Effector CD8-positive, alpha-beta T cell (primary cell): Measurements from ENCODE around the gene MSI2.

Experiments used
- DNase-seq: peaks from one replicate; lab custom pipeline; 2025; lab: John Stamatoyannopoulos, UW

MSI2 gene

DNA sequence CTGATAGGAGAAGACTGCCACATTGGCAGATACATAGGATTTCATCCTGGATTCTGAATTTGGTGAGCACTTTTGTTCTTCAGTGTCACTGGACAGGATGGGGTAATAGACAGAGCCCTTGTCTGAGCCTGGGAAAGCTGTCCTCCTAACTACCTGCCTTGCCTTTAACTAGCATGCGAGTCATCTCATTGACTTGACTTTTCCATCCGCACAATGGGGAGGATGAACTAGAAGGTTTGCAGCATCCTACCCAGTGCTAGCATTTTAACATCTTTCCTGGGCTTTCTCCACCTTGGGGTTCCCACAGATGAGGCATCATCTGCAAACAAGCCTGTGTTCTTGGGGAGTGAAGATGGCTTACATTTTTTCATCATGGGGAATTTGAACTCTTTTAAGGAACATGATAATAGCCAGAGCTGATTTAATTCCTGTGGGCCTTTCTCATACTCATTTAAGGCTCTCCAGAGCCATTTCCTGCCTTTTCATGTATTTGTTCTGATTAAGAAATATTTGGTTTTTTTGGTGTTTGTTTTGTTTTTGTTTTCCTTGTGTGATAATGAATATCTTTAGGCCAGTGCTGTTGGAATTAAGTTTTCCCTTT lies 139.5 kb downstream of the MSI2 start:
- no peak for DNase-seq

DNA sequence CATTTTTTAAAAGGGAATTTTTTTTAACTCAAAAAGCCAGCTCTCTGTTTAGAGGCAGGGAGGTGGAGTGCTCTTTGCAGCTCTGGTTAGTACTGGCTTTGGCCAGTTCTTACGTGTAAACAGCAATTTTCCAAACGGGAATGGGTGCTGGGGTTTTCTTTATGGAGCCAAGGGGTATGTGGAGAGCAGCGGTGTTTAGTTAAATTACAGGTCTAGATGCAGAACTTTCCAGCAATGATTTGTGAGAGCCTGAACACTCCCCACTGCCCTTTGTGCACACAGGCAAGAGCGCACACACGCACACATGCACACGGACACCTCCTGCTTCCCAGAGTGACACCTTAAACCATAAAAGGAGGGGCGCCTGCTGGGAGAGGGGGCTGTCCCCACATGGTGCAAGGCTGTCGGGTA lies 140.2 kb downstream of the MSI2 start:
- no peak for DNase-seq

DNA sequence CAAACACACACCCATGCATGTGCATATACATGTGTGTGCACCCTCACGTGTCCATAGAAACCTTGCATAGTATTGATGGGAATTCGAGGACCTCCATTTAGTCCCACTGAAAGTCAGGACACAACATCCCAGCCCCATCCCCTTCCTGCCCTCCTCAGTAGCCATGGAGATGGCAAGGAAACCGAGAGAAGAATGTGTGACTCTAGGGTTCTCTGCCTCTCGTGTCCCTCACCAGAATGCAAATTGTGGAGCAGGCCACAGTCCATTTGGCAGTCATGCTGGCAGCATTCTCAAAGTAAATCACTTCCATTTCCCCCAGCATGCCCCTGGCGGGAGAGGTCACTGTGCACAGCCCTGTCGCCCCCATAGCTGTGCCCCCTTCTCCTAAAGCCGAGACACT lies 141.1 kb downstream of the MSI2 start:
- DNase-seq, result no peak

DNA sequence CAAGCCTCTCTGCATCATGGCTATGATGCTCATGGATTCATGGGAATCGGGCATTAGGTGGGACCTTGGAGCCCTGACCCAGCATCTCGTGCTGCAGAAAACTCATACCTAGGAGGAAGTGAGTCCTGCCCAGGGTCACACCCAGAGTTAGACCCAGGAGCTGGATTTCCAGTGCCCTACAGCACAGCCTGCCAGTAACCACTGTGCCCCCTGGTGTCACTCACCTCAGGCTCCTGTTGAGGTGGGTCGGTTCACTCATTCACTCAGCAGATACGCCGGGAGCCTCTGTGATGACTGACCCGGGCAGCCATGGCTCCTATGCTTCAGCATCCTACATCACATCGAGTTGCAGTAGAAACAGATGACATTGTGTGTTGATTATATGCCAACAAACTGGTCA lies 143.4 kb downstream of the MSI2 start:
- DNase-seq, result no peak

DNA sequence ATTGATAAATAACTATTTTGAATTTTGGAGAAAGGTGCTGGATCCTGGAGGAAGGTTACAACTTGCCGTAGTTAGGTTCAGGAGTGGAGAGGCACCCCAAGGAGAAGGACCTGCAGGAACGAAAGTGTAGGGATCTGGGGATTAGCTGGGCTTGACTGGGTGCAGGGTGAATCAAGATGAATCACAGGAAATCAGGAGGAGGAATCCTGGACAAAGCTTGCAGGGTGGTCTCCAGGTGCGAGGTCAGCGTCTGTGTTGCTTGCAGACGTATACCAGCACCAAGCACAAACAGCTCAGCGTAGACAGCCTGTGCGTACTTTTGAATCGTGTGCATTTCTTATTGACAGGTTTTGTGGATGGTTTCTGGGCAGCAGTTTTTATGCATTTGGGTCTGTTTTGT lies 144.3 kb downstream of the MSI2 start:
- no peak for DNase-seq

DNA sequence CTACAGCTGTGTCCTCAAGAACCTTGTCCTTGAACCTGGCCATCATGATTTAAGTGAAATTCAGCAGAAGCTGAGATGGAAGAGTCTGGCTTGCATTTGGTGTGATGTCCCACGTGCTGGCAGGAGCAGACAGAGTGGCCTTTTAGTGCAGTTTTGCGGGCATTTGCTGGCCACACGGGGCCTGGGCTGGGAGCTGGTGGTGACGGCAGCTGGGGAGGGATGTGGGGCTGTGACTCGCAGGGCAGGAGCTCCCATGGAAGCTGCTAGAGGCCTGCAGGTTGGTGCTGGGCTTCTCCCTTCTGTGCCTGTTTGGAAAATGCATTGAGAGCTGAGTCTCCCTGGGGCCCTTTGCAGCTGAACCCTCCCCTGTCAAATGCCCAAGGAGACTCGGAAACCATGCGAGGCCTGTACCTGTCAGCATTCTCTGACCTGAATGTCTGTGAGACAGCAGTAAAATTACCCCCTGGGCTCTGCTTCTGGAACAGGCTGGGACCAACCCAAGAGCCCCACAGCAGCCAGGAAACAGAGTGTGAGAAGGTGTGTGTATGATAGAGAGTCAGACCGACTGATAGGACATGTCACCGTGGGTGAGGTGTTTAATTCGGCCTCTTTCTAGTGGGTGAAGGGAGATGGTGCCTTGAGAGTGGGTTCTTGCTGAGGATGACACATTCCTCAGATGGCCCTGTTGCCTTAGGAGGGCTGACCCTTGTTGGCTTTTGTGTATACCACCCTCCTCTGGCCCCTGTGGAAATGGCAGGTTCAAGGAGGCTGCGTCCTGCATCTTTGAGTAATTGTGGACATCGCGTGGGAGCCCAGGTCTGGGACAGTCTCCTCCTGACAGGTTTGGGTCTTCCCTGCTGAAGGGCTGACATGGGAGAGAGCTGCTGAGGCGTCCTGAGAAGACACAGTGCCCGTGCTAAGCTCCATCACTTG lies 145.5 kb downstream of the MSI2 start:
- DNase-seq, result no peak

DNA sequence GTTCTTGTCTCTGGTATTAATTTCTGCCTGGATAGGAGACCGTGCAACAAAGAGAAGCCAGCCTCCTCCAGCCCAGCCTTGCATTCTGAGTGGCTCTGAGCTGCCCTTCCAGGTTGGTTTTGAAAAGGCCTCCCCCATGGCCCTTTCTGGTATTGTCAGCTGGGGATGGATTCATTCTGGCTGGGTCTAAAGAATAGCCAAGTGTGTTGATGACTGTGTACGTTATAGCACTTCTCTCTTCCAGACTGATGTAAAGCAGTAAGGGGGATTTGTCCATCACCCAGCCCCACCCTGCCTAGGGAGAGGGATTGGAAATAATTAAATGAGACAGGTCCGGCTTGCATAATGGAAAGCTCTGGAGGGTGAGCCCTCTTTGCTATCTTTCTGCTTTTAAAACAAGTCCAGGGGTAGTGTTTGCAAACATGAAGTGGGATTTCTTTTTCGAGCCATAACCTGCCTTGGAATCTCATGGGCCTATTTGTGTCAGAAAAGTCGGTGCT lies 146.4 kb downstream of the MSI2 start:
- no peak for DNase-seq

DNA sequence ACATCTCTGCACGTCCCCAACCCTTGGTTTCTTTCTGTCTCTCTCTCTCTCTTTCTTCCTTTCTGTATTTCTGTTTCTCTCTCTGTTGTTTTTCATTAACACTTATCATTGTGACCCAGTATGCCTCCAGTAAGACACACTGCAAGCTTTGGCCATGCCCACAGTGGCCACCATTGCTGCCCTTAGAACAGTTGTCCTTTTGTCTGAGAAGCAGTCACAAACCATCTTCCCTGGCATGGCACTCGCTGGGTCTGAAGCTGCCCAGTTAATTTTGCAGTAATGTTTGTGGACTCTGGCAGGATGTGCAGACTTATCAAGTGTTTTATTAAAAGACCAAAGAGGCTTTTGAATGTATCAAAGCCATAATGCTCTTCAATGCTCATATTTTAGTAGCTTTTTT lies 146.9 kb downstream of the MSI2 start:
- DNase-seq, result no peak

DNA sequence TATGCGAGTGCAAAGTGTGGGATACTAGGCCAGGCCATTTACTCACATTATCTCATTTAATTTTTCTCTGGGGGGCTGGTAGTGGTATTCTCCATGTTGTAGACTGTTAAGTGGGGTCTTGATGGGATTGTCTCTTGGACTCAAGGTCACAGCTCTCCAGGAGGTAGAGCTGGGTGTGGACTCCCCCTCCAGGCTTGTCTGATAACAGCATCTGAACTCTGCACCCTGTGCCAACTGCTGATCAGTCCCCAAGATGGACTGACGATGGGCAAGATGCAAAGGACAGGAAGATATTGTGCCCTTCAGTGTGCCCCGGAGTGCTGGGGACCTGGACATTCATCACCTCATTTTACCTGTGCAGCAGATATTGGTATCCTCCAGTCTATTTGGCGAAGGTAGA lies 147.8 kb downstream of the MSI2 start:
- no peak for DNase-seq

DNA sequence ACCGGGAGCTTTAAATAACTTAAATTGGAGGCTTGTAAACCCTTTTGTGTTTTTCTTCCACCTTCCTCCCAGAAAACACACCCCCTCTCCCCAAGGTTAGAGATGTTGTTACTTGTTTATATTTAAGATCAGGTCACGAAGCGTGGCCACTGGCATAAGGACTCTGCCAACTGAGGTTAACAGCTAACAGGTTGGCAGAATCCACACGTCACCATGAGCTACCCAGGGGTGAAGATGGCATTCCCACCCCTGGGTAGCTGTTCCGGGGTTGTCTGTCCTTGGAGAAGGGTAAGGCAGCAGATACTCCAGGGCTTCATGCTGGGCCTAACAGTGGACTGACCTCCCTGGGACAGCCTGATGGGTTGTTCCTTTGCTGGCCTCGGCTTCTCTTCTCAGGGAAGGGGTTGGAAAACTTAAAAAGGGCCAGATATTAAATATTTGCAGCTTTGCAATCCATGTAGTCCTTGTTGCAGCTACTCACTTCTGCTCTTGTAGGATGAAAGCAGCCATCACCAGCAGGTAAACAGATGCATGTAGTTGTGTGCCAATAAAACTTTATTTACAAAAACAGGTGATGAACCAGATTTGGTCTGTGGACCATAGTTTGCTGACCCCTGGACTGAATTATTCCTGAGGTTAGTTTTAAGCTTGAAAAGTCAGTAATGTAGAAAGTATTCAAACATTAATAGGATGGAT lies 148.6 kb downstream of the MSI2 start:
- no peak for DNase-seq

DNA sequence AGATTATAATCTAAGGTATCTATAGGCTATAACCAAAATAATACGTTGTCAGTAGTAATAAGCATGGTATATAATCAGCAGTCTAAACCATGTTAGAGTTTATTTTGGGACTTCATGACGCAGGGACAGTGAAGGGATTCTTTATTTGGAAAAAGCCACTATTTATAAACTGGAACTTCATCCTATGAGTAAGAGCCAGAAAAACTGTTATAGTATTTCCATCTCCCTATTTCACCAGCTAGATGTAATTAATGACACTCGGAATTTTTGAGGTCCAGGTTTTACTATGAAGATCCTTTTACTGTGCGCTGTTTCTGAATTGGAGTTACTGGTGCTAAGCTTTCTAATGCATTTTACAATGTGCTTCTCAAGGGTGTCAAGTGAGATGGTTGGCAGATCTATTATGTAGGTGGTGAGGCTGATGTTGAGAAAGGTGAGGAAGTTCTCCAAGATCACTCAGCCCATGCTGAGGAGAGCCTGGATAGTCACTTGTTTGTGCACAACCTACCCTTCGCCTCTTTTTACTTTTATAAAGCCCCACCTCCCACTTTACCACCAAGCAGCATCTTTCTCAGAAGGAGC lies 149.3 kb downstream of the MSI2 start:
- no peak for DNase-seq

DNA sequence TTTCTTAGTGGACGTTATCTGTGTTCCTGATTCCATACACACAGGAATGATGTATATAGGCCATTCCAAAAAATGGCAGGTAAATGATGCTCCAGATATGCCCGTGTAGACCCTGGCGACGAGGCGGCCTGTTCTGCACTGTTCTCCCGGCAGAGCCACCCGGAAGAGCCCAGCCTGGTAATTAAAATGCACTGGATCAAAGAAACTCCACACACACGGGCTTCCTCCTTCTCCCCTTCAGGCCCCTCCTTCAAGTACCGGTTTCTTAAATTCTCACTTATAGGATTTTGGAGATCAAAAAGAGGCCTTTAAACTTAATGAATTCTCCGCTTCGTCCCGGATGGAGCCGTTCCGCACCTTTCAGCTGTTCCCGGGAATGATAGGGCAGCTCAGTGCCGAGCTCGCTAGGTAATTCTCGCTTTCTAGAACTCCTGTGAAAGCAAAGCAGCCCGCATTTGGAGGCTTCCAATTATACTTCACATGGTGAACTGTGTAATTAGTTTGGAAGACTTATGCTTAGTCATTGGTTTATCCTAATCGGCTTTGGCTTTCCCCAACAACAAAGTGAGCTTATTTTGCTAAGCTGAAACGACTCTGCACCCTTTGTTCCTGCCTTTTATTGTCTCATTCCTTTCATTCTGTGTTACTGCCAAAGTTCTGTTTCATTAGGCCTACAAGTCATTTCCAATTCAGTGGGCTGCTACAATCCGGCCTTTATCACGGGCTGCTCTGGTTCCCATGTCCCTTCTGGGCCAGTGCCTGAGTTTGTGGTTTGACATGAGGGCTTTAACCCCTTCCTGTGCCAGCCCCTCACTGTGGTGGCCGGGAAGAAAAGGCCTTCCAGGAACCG lies 150.0 kb downstream of the MSI2 start:
- DNase-seq, result no peak

DNA sequence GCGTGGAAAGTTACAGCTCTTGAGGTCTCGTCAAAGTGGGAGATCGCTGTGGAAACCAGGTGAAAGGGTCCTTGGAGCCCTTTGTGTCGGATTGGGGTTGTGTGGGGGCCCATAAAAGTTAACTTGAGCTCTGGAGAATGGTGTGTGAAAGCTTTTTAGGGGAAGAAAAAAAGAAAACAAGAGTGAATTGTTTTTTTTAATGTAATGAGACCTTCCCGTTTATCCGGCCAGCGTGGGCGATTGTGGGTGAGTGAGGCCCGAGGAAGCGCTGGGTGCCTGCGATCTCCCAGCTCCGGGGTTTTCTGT lies 150.6 kb downstream of the MSI2 start:
- no peak for DNase-seq

DNA sequence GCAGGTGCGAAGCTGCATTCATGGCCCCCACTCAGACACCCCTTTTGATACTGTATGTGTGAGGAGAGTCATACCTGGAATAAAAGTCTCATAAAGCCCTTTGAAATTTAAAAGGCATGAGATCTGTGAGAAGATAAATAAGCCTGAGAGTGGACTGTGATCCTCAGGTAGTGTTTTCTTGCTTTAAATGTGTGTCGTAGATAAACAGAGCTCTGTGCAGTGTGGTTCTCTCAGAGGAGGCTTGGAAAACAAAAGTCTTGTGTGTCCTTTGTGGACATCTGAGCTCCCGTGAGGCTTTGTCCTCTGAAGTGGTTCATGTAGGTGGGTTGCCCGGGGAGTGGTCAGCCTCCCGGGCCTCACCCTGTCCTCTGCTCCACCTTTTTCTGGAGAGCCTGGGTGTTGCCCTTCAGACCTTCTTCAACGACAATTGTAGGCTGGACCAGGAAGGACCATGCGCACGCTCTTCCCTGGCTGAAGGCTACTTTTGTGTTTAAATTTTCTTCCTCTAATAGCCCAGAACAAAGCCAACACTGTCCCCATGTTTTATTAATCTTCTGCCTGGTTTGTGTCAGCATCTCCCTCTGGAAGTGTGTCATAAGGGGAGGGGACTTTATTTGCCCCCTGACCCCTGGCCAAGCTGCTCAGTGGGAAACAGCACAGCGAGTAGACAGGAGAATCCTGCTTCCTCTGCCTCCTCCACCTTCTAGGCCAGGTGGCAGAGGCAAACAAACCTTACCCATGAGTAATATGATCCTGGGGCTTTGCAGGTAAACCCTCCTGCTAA lies 151.2 kb downstream of the MSI2 start:
- DNase-seq, result no peak

DNA sequence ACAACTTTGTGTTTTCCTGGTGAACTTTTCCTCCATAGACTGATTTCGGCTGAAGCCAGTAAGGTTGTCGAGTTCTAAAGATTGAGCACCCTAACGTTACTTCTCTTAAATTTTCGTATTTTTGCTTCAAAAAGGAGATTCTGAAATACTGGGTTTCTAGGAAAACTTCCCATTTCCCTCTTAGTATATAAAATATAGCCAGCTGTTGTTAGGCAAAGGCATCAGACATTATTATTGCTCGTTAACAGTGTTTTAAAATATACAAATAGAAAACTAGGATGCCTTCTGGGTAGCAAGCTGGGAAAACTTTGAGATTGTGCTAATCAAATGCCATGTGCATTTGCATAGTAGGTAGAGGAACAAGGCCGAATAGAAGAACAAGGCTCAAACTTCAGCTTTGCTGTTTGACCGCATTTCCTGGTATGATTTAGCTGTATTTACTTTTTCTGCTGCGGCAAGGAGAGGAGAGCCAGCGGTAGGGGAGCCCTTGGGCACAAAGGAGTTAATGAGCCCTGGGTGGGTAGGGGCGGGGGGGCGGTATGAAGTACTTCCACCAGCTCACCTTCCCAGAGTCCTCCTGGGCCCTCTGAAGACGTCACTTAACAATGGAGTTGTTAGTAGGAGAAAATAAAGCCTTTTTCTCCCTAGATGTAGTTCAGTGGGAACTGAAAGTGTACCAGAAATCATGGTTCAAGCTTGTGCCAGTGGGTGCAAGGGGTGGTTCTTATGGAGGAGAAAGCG lies 151.9 kb downstream of the MSI2 start:
- no peak for DNase-seq

DNA sequence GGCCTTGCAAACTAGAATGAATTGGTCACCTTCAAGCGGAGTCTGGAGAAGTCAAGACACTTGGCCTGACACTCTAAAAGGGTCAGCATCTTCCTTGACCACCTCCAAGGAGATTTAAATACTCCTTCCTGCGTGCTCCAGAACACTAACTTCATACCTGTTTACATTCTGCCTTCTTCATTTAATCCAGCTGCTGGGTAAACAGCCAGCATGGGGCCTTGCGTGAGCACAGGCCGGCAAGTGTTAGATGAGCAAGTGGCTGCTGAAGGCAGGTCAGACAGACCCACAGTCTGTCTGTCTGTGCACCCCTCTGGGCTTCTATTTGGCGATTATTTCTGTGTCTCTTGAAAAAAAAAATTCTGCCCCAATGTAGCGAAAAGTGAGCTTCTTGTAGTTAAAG lies 153.8 kb downstream of the MSI2 start:
- DNase-seq, result no peak

DNA sequence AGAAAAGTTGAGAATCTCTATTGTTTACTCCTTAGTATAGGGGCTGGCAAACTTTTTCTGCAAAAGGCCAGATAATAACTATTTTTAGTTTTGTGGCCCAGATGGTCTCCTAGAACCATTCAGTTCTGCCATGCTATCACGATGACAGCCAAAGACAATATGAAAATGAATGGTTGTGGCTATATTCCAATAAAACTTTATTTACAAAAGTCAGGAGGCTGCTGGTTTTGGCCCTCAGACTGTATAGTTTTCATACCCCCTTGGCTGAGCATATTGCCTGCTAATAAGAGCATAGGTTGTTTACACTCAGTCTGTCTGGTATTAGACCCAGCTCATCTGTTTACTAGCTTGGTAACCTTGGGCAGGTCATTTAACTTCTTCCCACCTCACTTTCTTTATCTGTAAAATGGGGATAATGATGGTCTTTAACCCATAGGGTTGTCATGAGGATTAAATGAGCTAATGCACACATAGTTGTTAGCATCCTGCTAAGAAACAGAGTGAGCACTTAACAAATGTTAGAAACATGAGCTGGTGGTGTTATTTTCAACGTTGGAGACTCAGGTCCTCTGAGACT lies 156.3 kb downstream of the MSI2 start:
- no peak for DNase-seq

DNA sequence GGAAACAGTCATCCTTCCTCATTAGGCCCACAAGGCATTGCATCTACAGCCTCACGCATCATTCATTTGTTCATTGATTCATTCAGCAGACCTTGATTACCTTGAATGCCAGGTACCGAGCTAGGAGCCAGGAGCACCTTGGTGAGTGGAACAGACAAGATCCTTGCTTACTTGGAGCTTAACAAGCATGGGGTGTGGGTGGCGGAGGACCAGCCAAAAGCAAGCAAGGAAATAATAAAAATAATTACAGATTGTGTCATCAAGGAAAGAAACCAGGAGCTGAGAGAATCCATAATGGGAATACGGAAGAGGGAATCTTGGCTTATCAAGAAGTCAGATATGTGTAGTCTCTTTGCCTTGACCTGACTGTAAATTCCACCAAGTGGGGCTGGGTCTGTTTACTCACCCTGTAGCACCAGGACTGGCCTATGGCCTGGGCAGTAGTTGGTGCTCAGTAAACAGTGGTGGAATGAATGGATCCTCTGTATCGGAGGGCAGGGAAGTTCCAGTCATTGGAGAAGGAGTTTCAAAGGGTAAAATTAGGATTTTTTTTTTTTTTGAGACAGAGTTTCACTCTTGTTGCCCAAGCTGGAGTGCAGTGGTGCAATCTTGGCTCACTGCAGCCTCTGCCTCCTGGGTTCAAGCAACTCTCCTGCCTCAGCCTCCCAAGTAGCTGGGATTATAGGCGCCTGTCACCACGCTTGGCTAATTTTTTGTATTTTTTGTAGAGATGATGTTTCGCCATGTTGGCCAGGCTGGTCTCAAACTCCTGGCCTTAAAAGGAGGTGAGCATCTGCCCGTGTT lies 157.7 kb downstream of the MSI2 start:
- DNase-seq, result no peak

DNA sequence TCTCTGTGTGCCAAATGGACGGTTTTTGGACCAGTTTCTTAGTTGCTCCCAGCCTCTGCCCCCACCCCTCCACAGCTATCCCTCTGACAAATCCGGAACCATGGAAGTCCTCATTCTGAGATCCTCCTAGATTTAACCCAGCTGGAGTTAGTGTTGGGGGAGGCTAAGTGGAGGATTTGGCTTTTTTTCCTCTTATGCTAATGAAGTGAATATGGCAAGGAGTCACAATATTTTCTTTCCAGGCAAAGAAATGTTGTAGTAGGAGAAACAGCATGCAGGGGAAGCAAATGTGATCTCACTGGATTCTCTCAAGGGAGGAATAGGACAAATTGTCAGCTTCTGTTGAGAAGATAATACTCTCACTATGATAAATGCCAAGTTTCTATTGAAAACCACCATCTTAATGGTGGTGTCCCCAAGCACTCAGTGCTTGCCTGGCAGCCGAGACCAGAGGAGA lies 159.5 kb downstream of the MSI2 start:
- DNase-seq, result no peak
